Measurements from ENCODE around the gene TMEM239. TPM values are rescaled to one million over a fixed set of nuclear protein-coding genes. Genes with fewer than 3 reads are reported as not detected.
"Not testable (repeated sequence)": the region's sequence is repeated elsewhere in the genome, so short reads cannot be mapped to it uniquely, and the experiment has no call there.

The TMEM239 gene
- total RNA-seq, 1 experiment from 2014 or later: not detected

- DNase-seq (ENCODE audit: low read depth): no peak
Measured at GRCh38 chr20:2820896-2821869, 5.0 kb downstream of the TMEM239 start.

- DNase-seq (ENCODE audit: low read depth): peak; percentile 65
Measured at GRCh38 chr20:2822073-2822472, 5.9 kb downstream of the TMEM239 start.

- DNase-seq (ENCODE audit: low read depth): no peak
Measured at GRCh38 chr20:2825761-2826160, 9.6 kb downstream of the TMEM239 start.

- no peak for DNase-seq (ENCODE audit: low read depth)
Measured at GRCh38 chr20:2826655-2827054, 10.5 kb downstream of the TMEM239 start.

GRCh38 chr20:2829376-2829775 is 13.2 kb downstream of the TMEM239 start:
- no peak for DNase-seq (ENCODE audit: low read depth)

GRCh38 chr20:2831206-2831605 is 15.0 kb downstream of the TMEM239 start:
- DNase-seq (ENCODE audit: low read depth): not testable (repeated sequence)

- no peak for DNase-seq (ENCODE audit: low read depth)
Measured at GRCh38 chr20:2833761-2834160, 17.6 kb downstream of the TMEM239 start.

- DNase-seq (ENCODE audit: low read depth): no peak
Measured at GRCh38 chr20:2834401-2835110, 18.4 kb downstream of the TMEM239 start.

- no peak for DNase-seq (ENCODE audit: low read depth)
Measured at GRCh38 chr20:2835331-2835796, 19.2 kb downstream of the TMEM239 start.

GRCh38 chr20:2836035-2836434 is 19.9 kb downstream of the TMEM239 start:
- no peak for DNase-seq (ENCODE audit: low read depth)

- DNase-seq (ENCODE audit: low read depth): no peak
Measured at GRCh38 chr20:2837221-2837960, 21.2 kb downstream of the TMEM239 start.

GRCh38 chr20:2838170-2838797 is 22.1 kb downstream of the TMEM239 start:
- DNase-seq (ENCODE audit: low read depth): no peak

GRCh38 chr20:2838847-2839671 is 22.9 kb downstream of the TMEM239 start:
- DNase-seq (ENCODE audit: low read depth): no peak

GRCh38 chr20:2839732-2840137 is 23.6 kb downstream of the TMEM239 start:
- DNase-seq (ENCODE audit: low read depth): no peak

GRCh38 chr20:2840138-2840966 is 24.2 kb downstream of the TMEM239 start, which contains the start of the genes PCED1A and VPS16:
TSS of gene PCED1A (minus strand) at chr20:2840655. CDS start at chr20:2839912, 743 bp downstream.
TSS of gene VPS16 (plus strand) at chr20:2840745. CDS start at chr20:2840775, 30 bp downstream.
- DNase-seq (ENCODE audit: low read depth): peak; percentile 91

GRCh38 chr20:2840967-2841531 is 24.9 kb downstream of the TMEM239 start:
- peak; percentile 80 for DNase-seq (ENCODE audit: low read depth)

- DNase-seq (ENCODE audit: low read depth): no peak
Measured at GRCh38 chr20:2845607-2846006, 29.4 kb downstream of the TMEM239 start.

- no peak for DNase-seq (ENCODE audit: low read depth)
Measured at GRCh38 chr20:2846698-2847097, 30.5 kb downstream of the TMEM239 start.

- no peak for DNase-seq (ENCODE audit: low read depth)
Measured at GRCh38 chr20:2847802-2848201, 31.6 kb downstream of the TMEM239 start.
